ENCODE results near the gene CDC27. TPM values are rescaled to one million over a fixed set of nuclear protein-coding genes. Genes with fewer than 3 reads are reported as not detected.

The CDC27 gene
- total RNA-seq, 1 experiment from 2014 or later: 97.5 TPM

Other genes starting within 250 kb of the CDC27 start
- gene RPRML, start 210.0 kb downstream of the CDC27 start, total RNA-seq (2021; ENCODE audit: unreplicated experiment): 0.54 TPM
- 0.49 TPM for gene MYL4, start 20.1 kb upstream of the CDC27 start, total RNA-seq (2021; ENCODE audit: unreplicated experiment)
- 17.6 TPM for gene ITGB3, start 64.5 kb upstream of the CDC27 start, total RNA-seq (2021; ENCODE audit: unreplicated experiment)
- gene EFCAB13, start 134.7 kb upstream of the CDC27 start, total RNA-seq (2021; ENCODE audit: unreplicated experiment): 7.1 TPM

Data from Panc1 (cell line).